HCT116 (cell line): ENCODE measurements around the gene ZNF552. TPM values are rescaled to one million over a fixed set of nuclear protein-coding genes. Genes with fewer than 3 reads are reported as not detected.

Source experiments
- ATAC-seq: fragments of 200-7000 bp; cut with Tn5 transposase; 2 replicates; pipeline ENCODE4 v1.9.1; 2020; ENCODE audit warnings: mild to moderate bottlenecking, moderate library complexity
- BruUV-seq: library from RNA; stranded (reverse); fragments of 400-500 nt; replicated peaks from 2 replicates; lab custom pipeline; 2021; lab: Mats Ljungman, UMichigan
- CTCF ChIA-PET: fragments of 300-600 bp; sonication (Branson Sonifier 250); formaldehyde crosslinking; loops from one replicate; lab custom pipeline; 2021; ENCODE audit warnings: antibody characterized with exemption; lab: Charles Lee
- POLR2A ChIA-PET: fragments of 300-600, 350-600 bp; sonication (Branson Sonifier 250); formaldehyde crosslinking; loops from one replicate; lab custom pipeline; 2021; ENCODE audit warnings: antibody characterized with exemption; lab: Charles Lee
- RAD21 ChIA-PET, 2 experiments: fragments of 300-600 bp; sonication (Branson Sonifier 250); formaldehyde crosslinking; loops; one replicate each; lab custom pipeline; 2023; ENCODE audit warnings: low total read pairs in 2 of 2; ENCODE audit not compliant: uncharacterized antibody in 2 of 2, unreplicated experiment in 2 of 2, low non-redundant PET in 1 of 2; lab: Charles Lee
- DNase-seq: peaks from one replicate; pipeline ENCODE4 v3.0.0-alpha.2; 2010; ENCODE audit warnings: low read depth, low spot score
- H2AFZ ChIP-seq: fragments of 200-600 bp; shearing (Covaris generic), sonication (generic); 2 replicates; pipeline ENCODE4 v1.6.1; 2017; ENCODE audit warnings: low read depth, mixed run types, mixed read lengths, antibody characterized with exemption, low read length; ENCODE audit not compliant: poor library complexity, severe bottlenecking
- H3K27ac ChIP-seq: 2 replicates; pipeline ENCODE4 v1.5.1; 2012; ENCODE audit warnings: low read depth, low read length
- H3K27me3 ChIP-seq: fragments of 200-600 bp; sonication (generic); 2 replicates; pipeline ENCODE4 v1.6.1; 2016; ENCODE audit warnings: mixed run types, low read length, mixed read lengths; ENCODE audit not compliant: insufficient read depth
- H3K36me3 ChIP-seq, 2 experiments: fragments of 200-500 bp in 1 of 2; fragments of 200-600 bp in 1 of 2; sonication (Bioruptor generic) in 1 of 2; sonication (generic) in 1 of 2; 2 replicates each; pipeline versions ENCODE4 v1.5.1 to v1.6.1; 2014 to 2016; ENCODE audit warnings: low read length in 2 of 2, inconsistent platforms in 1 of 2, mixed read lengths in 1 of 2, mixed run types in 1 of 2; ENCODE audit not compliant: insufficient read depth in 2 of 2, control insufficient read depth in 1 of 2
- H3K4me1 ChIP-seq, 2 experiments: fragments of 200-600 bp in 1 of 2; sonication (generic) in 1 of 2; 2 replicates each; pipeline versions ENCODE4 v1.5.1 to v1.6.1; 2012 to 2017; ENCODE audit warnings: low read length in 2 of 2, inconsistent platforms in 1 of 2, mild to moderate bottlenecking in 1 of 2, mixed read lengths in 1 of 2, mixed run types in 1 of 2, moderate library complexity in 1 of 2; ENCODE audit not compliant: insufficient read depth in 2 of 2, control insufficient read depth in 1 of 2
- H3K4me2 ChIP-seq: fragments of 200-600 bp; sonication (generic); 2 replicates; pipeline ENCODE4 v1.6.1; 2017; ENCODE audit warnings: mixed run types, low read length, mixed read lengths
- H3K4me3 ChIP-seq, 2 experiments: fragments of 200-600 bp in 1 of 2; sonication (generic) in 1 of 2; replicated peaks in 1 of 2; 2 replicates each; pipeline ENCODE4 v1.5.1; 2011 to 2016; ENCODE audit warnings: low read length in 2 of 2, control low read depth in 1 of 2, low read depth in 1 of 2, mild to moderate bottlenecking in 1 of 2, mixed read lengths in 1 of 2, mixed run types in 1 of 2
- H3K79me2 ChIP-seq: fragments of 200-600 bp; sonication (generic); 2 replicates; pipeline ENCODE4 v1.6.1; 2017; ENCODE audit warnings: mild to moderate bottlenecking, mixed run types, low read length, moderate library complexity, mixed read lengths; ENCODE audit not compliant: insufficient read depth
- H3K9ac ChIP-seq: fragments of 200-600 bp; sonication (generic); 2 replicates; pipeline ENCODE4 v1.6.1; 2016; ENCODE audit warnings: low read length, mixed read lengths
- H3K9me2 ChIP-seq: fragments of 200-600 bp; sonication (generic), shearing (Covaris generic); 2 replicates; pipeline ENCODE4 v1.6.1; 2017; ENCODE audit warnings: mixed run types, mild to moderate bottlenecking, moderate library complexity; ENCODE audit not compliant: insufficient read depth
- H3K9me3 ChIP-seq, 2 experiments: fragments of 200-500 bp in 1 of 2; fragments of 200-600 bp in 1 of 2; sonication (Bioruptor generic) in 1 of 2; sonication (generic) in 1 of 2; 2 replicates each; pipeline ENCODE4 v1.6.1; 2014 to 2017; ENCODE audit warnings: low read length in 2 of 2, mixed read lengths in 2 of 2, inconsistent platforms in 1 of 2, low read depth in 1 of 2, mild to moderate bottlenecking in 1 of 2, mixed run types in 1 of 2, moderate library complexity in 1 of 2; ENCODE audit not compliant: control insufficient read depth in 1 of 2, insufficient read depth in 1 of 2
- H4K20me1 ChIP-seq: fragments of 200-600 bp; sonication (generic), shearing (Covaris generic); 2 replicates; pipeline ENCODE4 v1.6.1; 2017; ENCODE audit warnings: mixed run types, mild to moderate bottlenecking, moderate library complexity; ENCODE audit not compliant: insufficient read depth
- CEBPB ChIP-seq: IDR thresholded peaks from 2 replicates; pipeline ENCODE4 v1.6.1; 2012; ENCODE audit warnings: low read depth
- EGR1 ChIP-seq: IDR thresholded peaks from 2 replicates; pipeline ENCODE4 v1.6.1; 2012; ENCODE audit warnings: low read depth
- ELF1 ChIP-seq: IDR thresholded peaks from 2 replicates; pipeline ENCODE4 v1.6.1; 2012; ENCODE audit warnings: low read depth, borderline replicate concordance
- EZH2 ChIP-seq: fragments of 200-600 bp; sonication (generic); IDR thresholded peaks from 2 replicates; pipeline ENCODE4 v1.6.1; 2017; ENCODE audit warnings: antibody characterized with exemption, mixed run types
- EZH2phosphoT487 ChIP-seq: fragments of 200-600 bp; IDR thresholded peaks from 2 replicates; pipeline ENCODE4 v1.6.1; 2018; ENCODE audit warnings: antibody characterized with exemption, borderline replicate concordance
- FOSL1 ChIP-seq: IDR thresholded peaks from 2 replicates; pipeline ENCODE4 v1.6.1; 2012; ENCODE audit warnings: low read depth
- POLR2A ChIP-seq: IDR thresholded peaks from 2 replicates; pipeline ENCODE4 v1.7.0; 2011; ENCODE audit warnings: borderline replicate concordance; ENCODE audit not compliant: insufficient read depth, insufficient read length; ENCODE audit errors: extremely low read depth
- SIN3A ChIP-seq: IDR thresholded peaks from 2 replicates; pipeline ENCODE4 v1.6.1; 2012; ENCODE audit warnings: low read depth
- SP1 ChIP-seq: IDR thresholded peaks from 2 replicates; pipeline ENCODE4 v1.6.1; 2012; ENCODE audit warnings: low read depth
- SRF ChIP-seq: IDR thresholded peaks from 2 replicates; pipeline ENCODE4 v1.6.1; 2012; ENCODE audit warnings: low read depth
- ZNF274 ChIP-seq: fragments of 200-500 bp; sonication (Bioruptor generic); IDR thresholded peaks from 2 replicates; pipeline ENCODE4 v1.6.1; 2014; ENCODE audit warnings: mild to moderate bottlenecking, low read depth, low read length, inconsistent platforms
- intact Hi-C: fragments of 100-400 bp; cut with micrococcal nuclease; formaldehyde crosslinking; loops from 2 replicates; pipeline ENCODE4 v1.10.0; 2022
- total RNA-seq: library from RNA; stranded (reverse); gene quantifications from one replicate; pipeline ENCODE4 v1.2.1, GENCODE V29; 2021; ENCODE audit not compliant: unreplicated experiment
- TF ChIP-seq, protein P1 (sequence below): IDR thresholded peaks from 2 replicates; pipeline ENCODE4 v1.6.1; 2012
- TF ChIP-seq, protein P2 (sequence below), 3 experiments: fragments of 200-600 bp in 1 of 3; sonication (generic) in 1 of 3; IDR thresholded peaks in 2 of 3; conservative IDR thresholded peaks in 1 of 3; 2 replicates each; pipeline ENCODE4 v1.5.1; 2012 to 2017; ENCODE audit warnings: low read depth in 2 of 3, low read length in 2 of 3, antibody characterized with exemption in 1 of 3, borderline replicate concordance in 1 of 3, control low read depth in 1 of 3, mild to moderate bottlenecking in 1 of 3, mixed read lengths in 1 of 3, mixed run types in 1 of 3, moderate library complexity in 1 of 3; ENCODE audit not compliant: insufficient read depth in 1 of 3
- TF ChIP-seq, protein P3 (sequence below): IDR thresholded peaks from 2 replicates; pipeline ENCODE4 v1.6.1; 2011; ENCODE audit warnings: mild to moderate bottlenecking, low read length, moderate library complexity; ENCODE audit not compliant: insufficient replicate concordance; ENCODE audit errors: extremely low read depth

The ZNF552 gene
- total RNA-seq, 1 experiment from 2014 or later = 7.1 TPM

DNA sequence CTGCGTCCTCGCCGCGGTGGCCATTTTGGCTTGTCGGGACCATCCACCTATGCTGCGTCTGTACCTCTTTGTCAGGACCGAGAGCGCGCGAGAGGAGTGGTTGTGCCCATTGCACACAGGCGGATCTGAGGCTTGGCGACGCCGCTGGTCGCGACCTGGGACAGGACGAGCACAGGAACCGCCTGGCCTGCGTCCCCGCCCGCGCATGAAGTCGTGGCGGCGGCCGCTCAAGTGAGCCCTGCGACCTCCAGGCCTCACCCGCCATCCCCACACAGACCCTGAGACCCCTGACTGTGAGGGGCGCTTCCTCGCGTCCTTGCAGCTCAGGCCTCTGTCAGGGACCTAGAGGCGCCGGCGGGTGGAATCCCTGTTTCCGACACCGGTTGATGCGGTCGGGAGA is 28.4 kb downstream of the ZNF552 start:
- intact Hi-C loops = no loop called here

DNA sequence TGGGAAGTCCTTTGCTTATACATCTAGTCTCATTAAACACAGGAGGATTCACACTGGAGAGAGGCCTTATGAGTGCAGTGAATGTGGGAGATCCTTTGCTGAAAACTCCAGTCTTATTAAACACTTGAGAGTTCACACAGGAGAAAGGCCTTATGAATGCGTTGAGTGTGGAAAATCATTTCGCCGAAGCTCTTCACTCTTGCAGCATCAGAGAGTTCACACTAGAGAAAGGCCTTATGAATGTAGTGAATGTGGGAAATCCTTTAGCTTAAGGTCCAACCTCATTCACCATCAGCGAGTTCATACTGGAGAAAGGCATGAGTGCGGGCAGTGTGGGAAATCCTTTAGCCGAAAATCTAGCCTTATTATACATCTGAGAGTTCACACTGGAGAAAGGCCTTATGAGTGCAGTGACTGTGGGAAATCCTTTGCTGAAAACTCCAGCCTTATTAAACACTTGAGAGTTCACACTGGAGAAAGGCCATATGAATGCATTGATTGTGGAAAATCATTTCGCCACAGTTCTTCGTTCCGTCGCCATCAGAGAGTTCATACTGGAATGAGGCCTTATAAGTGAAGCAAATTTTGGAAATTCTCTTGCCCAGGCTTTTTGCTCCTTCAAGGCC is 35.4 kb downstream of the ZNF552 start:
- CTCF ChIA-PET = no interaction called here
- no peak for ATAC-seq
- Histone ChIP-seq H3K9me2 (no peaks in the 10 kb centered on the region), H3K9me3 (peaks cover 13 to 19% of the 10 kb centered on the region in 2 experiments; a peak in 3 of 4 replicates), H3K4me2 (no peak overlapping the region), H2AFZ (no peak overlapping the region), H3K4me1 (no peaks in the 10 kb centered on the region), H3K79me2 (no peaks in the 10 kb centered on the region), H3K27ac (no peak overlapping the region), H3K9ac (no peak overlapping the region), H3K4me3 (no peak overlapping the region), H3K36me3 (peaks cover 2 to 5% of the 10 kb centered on the region in 2 experiments; a peak in 2 of 4 replicates), H4K20me1 (no peaks in the 10 kb centered on the region), H3K27me3 (no peaks in the 10 kb centered on the region)
- POLR2A ChIA-PET = no interaction called here
- intact Hi-C loops = no loop called here
- RAD21 ChIA-PET = no interaction called here
- no peak for DNase-seq
- no TSS peak for BruUV-seq
- TF ChIP-seq, protein P1, sequence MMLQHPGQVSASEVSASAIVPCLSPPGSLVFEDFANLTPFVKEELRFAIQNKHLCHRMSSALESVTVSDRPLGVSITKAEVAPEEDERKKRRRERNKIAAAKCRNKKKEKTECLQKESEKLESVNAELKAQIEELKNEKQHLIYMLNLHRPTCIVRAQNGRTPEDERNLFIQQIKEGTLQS = no peak
- TF ChIP-seq SRF (no peak), SIN3A (no peak), CEBPB (no peak), ZNF274 (no peak), POLR2A (no peak), EZH2phosphoT487 (no peak), FOSL1 (no peak)
- TF ChIP-seq, protein P2, sequence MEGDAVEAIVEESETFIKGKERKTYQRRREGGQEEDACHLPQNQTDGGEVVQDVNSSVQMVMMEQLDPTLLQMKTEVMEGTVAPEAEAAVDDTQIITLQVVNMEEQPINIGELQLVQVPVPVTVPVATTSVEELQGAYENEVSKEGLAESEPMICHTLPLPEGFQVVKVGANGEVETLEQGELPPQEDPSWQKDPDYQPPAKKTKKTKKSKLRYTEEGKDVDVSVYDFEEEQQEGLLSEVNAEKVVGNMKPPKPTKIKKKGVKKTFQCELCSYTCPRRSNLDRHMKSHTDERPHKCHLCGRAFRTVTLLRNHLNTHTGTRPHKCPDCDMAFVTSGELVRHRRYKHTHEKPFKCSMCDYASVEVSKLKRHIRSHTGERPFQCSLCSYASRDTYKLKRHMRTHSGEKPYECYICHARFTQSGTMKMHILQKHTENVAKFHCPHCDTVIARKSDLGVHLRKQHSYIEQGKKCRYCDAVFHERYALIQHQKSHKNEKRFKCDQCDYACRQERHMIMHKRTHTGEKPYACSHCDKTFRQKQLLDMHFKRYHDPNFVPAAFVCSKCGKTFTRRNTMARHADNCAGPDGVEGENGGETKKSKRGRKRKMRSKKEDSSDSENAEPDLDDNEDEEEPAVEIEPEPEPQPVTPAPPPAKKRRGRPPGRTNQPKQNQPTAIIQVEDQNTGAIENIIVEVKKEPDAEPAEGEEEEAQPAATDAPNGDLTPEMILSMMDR (IDR thresholded peaks at IDR 0.05 in 2 of 3, conservative IDR thresholded peaks at IDR 0.05 in 1 of 3; ENCODE audit: borderline replicate concordance in 1 of 3, insufficient read depth in 1 of 3, low read depth in 2 of 3, low read length in 2 of 3) = no peak

More for the DNA sequence above, 28.4 kb downstream of the ZNF552 start:
- BruUV-seq = no TSS peak
- Histone ChIP-seq H3K4me1 (no peaks in the 10 kb centered on the region), H3K79me2 (no peaks in the 10 kb centered on the region), H3K4me2 (no peak overlapping the region), H4K20me1 (no peaks in the 10 kb centered on the region), H3K9me3 (peaks cover 0 to 4% of the 10 kb centered on the region in 2 experiments; a peak in 1 of 4 replicates), H3K27me3 (no peaks in the 10 kb centered on the region), H2AFZ (no peak overlapping the region), H3K9ac (no peak overlapping the region), H3K27ac (no peak overlapping the region), H3K9me2 (no peaks in the 10 kb centered on the region), H3K36me3 (no peaks in the 10 kb centered on the region), H3K4me3 (no peak overlapping the region)
- ChIA-PET RAD21 (no interaction called here), POLR2A (no interaction called here), CTCF (no interaction called here)
- DNase-seq (no peak), ATAC-seq (no peak)
- no peak for TF ChIP-seq FOSL1
- TF ChIP-seq, protein P3, sequence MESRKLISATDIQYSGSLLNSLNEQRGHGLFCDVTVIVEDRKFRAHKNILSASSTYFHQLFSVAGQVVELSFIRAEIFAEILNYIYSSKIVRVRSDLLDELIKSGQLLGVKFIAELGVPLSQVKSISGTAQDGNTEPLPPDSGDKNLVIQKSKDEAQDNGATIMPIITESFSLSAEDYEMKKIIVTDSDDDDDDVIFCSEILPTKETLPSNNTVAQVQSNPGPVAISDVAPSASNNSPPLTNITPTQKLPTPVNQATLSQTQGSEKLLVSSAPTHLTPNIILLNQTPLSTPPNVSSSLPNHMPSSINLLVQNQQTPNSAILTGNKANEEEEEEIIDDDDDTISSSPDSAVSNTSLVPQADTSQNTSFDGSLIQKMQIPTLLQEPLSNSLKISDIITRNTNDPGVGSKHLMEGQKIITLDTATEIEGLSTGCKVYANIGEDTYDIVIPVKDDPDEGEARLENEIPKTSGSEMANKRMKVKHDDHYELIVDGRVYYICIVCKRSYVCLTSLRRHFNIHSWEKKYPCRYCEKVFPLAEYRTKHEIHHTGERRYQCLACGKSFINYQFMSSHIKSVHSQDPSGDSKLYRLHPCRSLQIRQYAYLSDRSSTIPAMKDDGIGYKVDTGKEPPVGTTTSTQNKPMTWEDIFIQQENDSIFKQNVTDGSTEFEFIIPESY = no peak
- TF ChIP-seq EGR1 = no peak
- TF ChIP-seq EZH2 = no peak
- no peak for TF ChIP-seq ZNF274
- TF ChIP-seq SRF = no peak
- no peak for TF ChIP-seq SP1
- no peak for TF ChIP-seq ELF1
